ENCODE measurements around the gene DNAH14. TPM values are rescaled to one million over a fixed set of nuclear protein-coding genes. Genes with fewer than 3 reads are reported as not detected.
A peak's percentile ranks its signal among the peaks of the same experiment; 100 is the strongest.

The DNAH14 gene
- total and polyA plus RNA-seq, 2 of the 13 experiments (the other 11 are each of a cell fraction or from before 2014, with no cell fraction given): 4.5 to 27.5 TPM

GRCh38 chr1:225441314-225442122, 512.0 kb downstream of the DNAH14 start (continued):
- TF ChIP-seq ZNF20 (CRISPR knock-in tag; IDR thresholded peaks at IDR 0.05) (no peak), ARHGAP35 (CRISPR knock-in tag; IDR thresholded peaks at IDR 0.05; ENCODE audit: borderline replicate concordance) (no peak), ZNF44 (CRISPR knock-in tag; IDR thresholded peaks at IDR 0.05) (no peak), ZSCAN5A (CRISPR knock-in tag; IDR thresholded peaks at IDR 0.05; ENCODE audit: borderline replicate concordance) (no peak), ZNF362 (CRISPR knock-in tag; IDR thresholded peaks at IDR 0.05; ENCODE audit: borderline replicate concordance) (no peak), ZNF7 (CRISPR knock-in tag; IDR thresholded peaks at IDR 0.05) (no peak), ZFP36L2 (CRISPR knock-in tag; IDR thresholded peaks at IDR 0.05) (no peak), IRF1 (CRISPR knock-in tag; IDR thresholded peaks at IDR 0.05; ENCODE audit: low read depth) (no peak), RAD51 (IDR thresholded peaks at IDR 0.05; ENCODE audit: borderline replicate concordance) (no peak), KLF6 (CRISPR knock-in tag; IDR thresholded peaks at IDR 0.05) (no peak), ZNF253 (CRISPR knock-in tag; IDR thresholded peaks at IDR 0.05; ENCODE audit: borderline replicate concordance) (no peak), ARID3A (IDR thresholded peaks at IDR 0.05; ENCODE audit: low read depth, low read length) (peak; percentile 97), ZNF331 (CRISPR knock-in tag; IDR thresholded peaks at IDR 0.05) (no peak), ZNF484 (CRISPR knock-in tag; IDR thresholded peaks at IDR 0.05; ENCODE audit: borderline replicate concordance, low read depth) (no peak), NPAS2 (CRISPR knock-in tag; IDR thresholded peaks at IDR 0.05; ENCODE audit: borderline replicate concordance) (no peak), ZBTB33 (CRISPR knock-in tag; IDR thresholded peaks at IDR 0.05) (no peak), GPBP1L1 (CRISPR knock-in tag; IDR thresholded peaks at IDR 0.05) (no peak), ZBTB7A (CRISPR knock-in tag; IDR thresholded peaks at IDR 0.05) (no peak), GTF3A (CRISPR knock-in tag; conservative IDR thresholded peaks at IDR 0.05) (no peak)
